ENCODE data around the gene RGL2. TPM values are rescaled to one million over a fixed set of nuclear protein-coding genes. Genes with fewer than 3 reads are reported as not detected.
A peak's percentile ranks its signal among the peaks of the same experiment; 100 is the strongest.

Gene RGL2
- total and polyA plus RNA-seq, 2 of the 4 experiments (the other 2 are of a cell fraction): 4.1 to 26.9 TPM

DNA sequence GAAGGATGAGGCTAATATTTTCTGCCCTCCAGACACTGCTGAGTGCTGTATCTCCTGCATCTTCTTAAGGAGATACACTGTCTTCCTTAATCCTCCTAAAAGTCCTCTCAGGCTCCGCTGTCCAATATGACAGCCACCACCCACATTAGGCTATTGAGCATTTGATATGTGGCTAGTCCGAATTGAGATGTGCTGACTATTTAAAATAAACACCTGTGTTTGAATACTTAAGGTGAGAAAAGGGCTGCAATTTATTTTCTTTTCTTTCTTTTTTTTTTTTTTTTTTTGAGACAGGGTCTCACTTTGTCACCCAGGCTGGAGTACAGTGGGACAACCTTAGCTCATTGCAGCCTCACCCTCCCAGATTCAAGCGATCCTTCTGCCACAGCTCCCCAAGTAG, 3.1 kb upstream of the RGL2 start:
- peaks cover 19% of the 10 kb centered on the region for H3K36me3 ChIP-seq (ENCODE audit: control insufficient read depth, insufficient read depth, low read length)
- H4K5ac ChIP-seq (ENCODE audit: low read depth, low read length): no peak overlapping the region
- H3K14ac ChIP-seq (replicated peaks; ENCODE audit: low read depth, low read length): no peak overlapping the region
- peak overlapping the region; percentile 77; the same call in 1 of the 2 replicates for H3K23ac ChIP-seq (ENCODE audit: low read depth, low read length)
- no peak overlapping the region for H3K4ac ChIP-seq (ENCODE audit: low read depth, low read length)
- H3K9ac ChIP-seq (ENCODE audit: low read depth, low read length): no peak overlapping the region
- no peak overlapping the region for H2BK120ac ChIP-seq (ENCODE audit: low read depth, low read length)
- H2AK5ac ChIP-seq (ENCODE audit: low read depth, low read length): no peak overlapping the region
- ChIA-PET POLR2A (ENCODE audit: unreplicated experiment) (no interaction called here), CTCF (no interaction called here)
- WGBS, 2 experiments (ENCODE audit: extremely low coverage in 2 of 2, insufficient read length in 1 of 2): no CpG with 5 or more reads among the region's 3 CpGs
- no peak overlapping the region for H4K8ac ChIP-seq (ENCODE audit: low read depth in 2 of 2, low read length in 2 of 2)
- H3K9me1 ChIP-seq (ENCODE audit: insufficient read depth, low read length): no peaks in the 10 kb centered on the region
- H3K18ac ChIP-seq (ENCODE audit: low read depth, low read length): no peak overlapping the region
- H3K4me2 ChIP-seq (ENCODE audit: low read depth, low read length): no peak overlapping the region
- TF ChIP-seq RCOR1 (IDR thresholded peaks at IDR 0.05; ENCODE audit: insufficient replicate concordance, low read length) (no peak), CEBPB (IDR thresholded peaks at IDR 0.05; ENCODE audit: low read depth, low read length) (no peak), SMC3 (IDR thresholded peaks at IDR 0.05; ENCODE audit: low read depth, low read length) (no peak), NFE2L2 (IDR thresholded peaks at IDR 0.05; ENCODE audit: low read depth, low read length) (no peak), MAZ (IDR thresholded peaks at IDR 0.05; ENCODE audit: borderline replicate concordance, low read depth, low read length) (no peak), RAD21 (IDR thresholded peaks at IDR 0.05; ENCODE audit: low read length) (no peak), MAFK (IDR thresholded peaks at IDR 0.05; ENCODE audit: low read depth, low read length) (no peak), FOS (IDR thresholded peaks at IDR 0.05; ENCODE audit: low read depth, low read length) (no peak)
- TF ChIP-seq, protein P1, sequence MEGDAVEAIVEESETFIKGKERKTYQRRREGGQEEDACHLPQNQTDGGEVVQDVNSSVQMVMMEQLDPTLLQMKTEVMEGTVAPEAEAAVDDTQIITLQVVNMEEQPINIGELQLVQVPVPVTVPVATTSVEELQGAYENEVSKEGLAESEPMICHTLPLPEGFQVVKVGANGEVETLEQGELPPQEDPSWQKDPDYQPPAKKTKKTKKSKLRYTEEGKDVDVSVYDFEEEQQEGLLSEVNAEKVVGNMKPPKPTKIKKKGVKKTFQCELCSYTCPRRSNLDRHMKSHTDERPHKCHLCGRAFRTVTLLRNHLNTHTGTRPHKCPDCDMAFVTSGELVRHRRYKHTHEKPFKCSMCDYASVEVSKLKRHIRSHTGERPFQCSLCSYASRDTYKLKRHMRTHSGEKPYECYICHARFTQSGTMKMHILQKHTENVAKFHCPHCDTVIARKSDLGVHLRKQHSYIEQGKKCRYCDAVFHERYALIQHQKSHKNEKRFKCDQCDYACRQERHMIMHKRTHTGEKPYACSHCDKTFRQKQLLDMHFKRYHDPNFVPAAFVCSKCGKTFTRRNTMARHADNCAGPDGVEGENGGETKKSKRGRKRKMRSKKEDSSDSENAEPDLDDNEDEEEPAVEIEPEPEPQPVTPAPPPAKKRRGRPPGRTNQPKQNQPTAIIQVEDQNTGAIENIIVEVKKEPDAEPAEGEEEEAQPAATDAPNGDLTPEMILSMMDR (conservative IDR thresholded peaks at IDR 0.05; ENCODE audit: low read depth, low read length): no peak
- TF ChIP-seq, protein P2, sequence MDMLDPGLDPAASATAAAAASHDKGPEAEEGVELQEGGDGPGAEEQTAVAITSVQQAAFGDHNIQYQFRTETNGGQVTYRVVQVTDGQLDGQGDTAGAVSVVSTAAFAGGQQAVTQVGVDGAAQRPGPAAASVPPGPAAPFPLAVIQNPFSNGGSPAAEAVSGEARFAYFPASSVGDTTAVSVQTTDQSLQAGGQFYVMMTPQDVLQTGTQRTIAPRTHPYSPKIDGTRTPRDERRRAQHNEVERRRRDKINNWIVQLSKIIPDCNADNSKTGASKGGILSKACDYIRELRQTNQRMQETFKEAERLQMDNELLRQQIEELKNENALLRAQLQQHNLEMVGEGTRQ (IDR thresholded peaks at IDR 0.05; ENCODE audit: low read depth, low read length): no peak
- H2BK20ac ChIP-seq (ENCODE audit: low read depth, low read length): no peak overlapping the region
- H3K4me1 ChIP-seq (ENCODE audit: control insufficient read depth, insufficient read depth, low read length): no peaks in the 10 kb centered on the region
- H2BK15ac ChIP-seq (ENCODE audit: low read depth, low read length): no peak overlapping the region
- no peak overlapping the region for H2AFZ ChIP-seq (replicated peaks; ENCODE audit: low read length, poor library complexity)
- peaks cover 22 to 56% of the 10 kb centered on the region in 2 experiments for H3K79me1 ChIP-seq (ENCODE audit: low read depth in 1 of 2, low read length in 2 of 2)
- H2AK9ac ChIP-seq (replicated peaks; ENCODE audit: low read depth, low read length, poor library complexity): no peak overlapping the region
- H3K56ac ChIP-seq (ENCODE audit: extremely low read depth, insufficient read depth, low read length): no peak overlapping the region
- H3K9me3 ChIP-seq (ENCODE audit: control insufficient read depth, insufficient read depth, low read length): no peaks in the 10 kb centered on the region
- H3K27me3 ChIP-seq (ENCODE audit: control insufficient read depth, insufficient read depth, low read length): no peaks in the 10 kb centered on the region
- no peak for DNase-seq
- BruUV-seq (replicated peaks): no TSS peak
- intact Hi-C loops (cut with micrococcal nuclease): no loop called here
- no peak overlapping the region for H3K27ac ChIP-seq (ENCODE audit: insufficient read depth, low read length)
- dilution Hi-C loops (cut with HindIII; ENCODE audit: low sequenced_read_pairs, unreplicated experiment): no loop called here
- no peak overlapping the region for H4K91ac ChIP-seq (ENCODE audit: insufficient read depth, low read depth, low read length)
- H3K4me3 ChIP-seq (ENCODE audit: insufficient read depth, low read depth, low read length): no peak overlapping the region
- ATAC-seq (ENCODE audit: low read depth): no peak
- H4K20me1 ChIP-seq (ENCODE audit: insufficient read depth, low read length): peaks cover 22% of the 10 kb centered on the region
- H2BK5ac ChIP-seq (ENCODE audit: low read depth, low read length, poor library complexity, severe bottlenecking): no peak overlapping the region
- in situ Hi-C loops (cut with MboI; ENCODE audit: low sequenced_read_pairs): no loop called here

Data from IMR-90 (cell line).